Upper lobe of left lung (tissue), 4 donors: Measurements from ENCODE around the gene DLG3.

ENCODE experiments used
- EP300 ChIP-seq, 4 donors: sonication (generic); formaldehyde crosslinking; IDR thresholded peaks; one replicate each; pipeline ENCODE4 v1.5.1; 2017; ENCODE audit warnings: antibody characterized with exemption in 4 of 4, control low read depth in 2 of 4
- POLR2A ChIP-seq, 4 donors: fragments of 450-650 bp; IDR thresholded peaks; one replicate each; pipeline ENCODE4 v1.5.1; 2016 to 2017; ENCODE audit warnings: antibody characterized with exemption in 4 of 4, mild to moderate bottlenecking in 2 of 4
- POLR2AphosphoS5 ChIP-seq, 2 donors: sonication (generic); formaldehyde crosslinking; IDR thresholded peaks; one replicate each; pipeline ENCODE4 v1.5.1; 2017; ENCODE audit warnings: antibody characterized with exemption in 2 of 2
- TF ChIP-seq, protein P1 (sequence below), 6 experiments: fragments of 450-650 bp in 4 of 6; fragments of 200-600 bp in 2 of 6; sonication (generic) in 2 of 6; IDR thresholded peaks; one replicate each; pipeline ENCODE4 v1.5.1; 2016 to 2019; ENCODE audit warnings: antibody characterized with exemption in 6 of 6

DNA sequence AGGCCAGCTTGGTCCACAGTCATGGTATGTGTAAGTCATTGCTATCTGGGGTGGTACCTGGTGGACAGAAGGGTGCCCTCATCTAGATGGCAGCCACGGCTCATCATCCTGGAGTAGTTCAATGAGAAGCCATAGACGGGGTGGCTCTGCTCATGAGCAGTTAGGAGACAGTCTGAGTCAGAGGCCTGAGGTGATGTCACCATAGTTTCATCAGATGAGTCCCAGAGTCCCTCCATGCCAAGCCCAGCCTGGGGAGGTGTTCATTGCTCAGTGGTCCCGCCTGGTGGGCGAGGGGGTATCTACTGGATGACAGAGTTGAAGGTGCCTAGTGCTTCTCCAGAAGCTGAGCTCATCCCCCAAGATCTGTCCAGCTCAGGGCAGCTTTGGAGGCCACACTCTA lies 49.8 kb downstream of the DLG3 start:
- TF ChIP-seq POLR2A (IDR thresholded peaks at IDR 0.05): no peak
- TF ChIP-seq, protein P1, sequence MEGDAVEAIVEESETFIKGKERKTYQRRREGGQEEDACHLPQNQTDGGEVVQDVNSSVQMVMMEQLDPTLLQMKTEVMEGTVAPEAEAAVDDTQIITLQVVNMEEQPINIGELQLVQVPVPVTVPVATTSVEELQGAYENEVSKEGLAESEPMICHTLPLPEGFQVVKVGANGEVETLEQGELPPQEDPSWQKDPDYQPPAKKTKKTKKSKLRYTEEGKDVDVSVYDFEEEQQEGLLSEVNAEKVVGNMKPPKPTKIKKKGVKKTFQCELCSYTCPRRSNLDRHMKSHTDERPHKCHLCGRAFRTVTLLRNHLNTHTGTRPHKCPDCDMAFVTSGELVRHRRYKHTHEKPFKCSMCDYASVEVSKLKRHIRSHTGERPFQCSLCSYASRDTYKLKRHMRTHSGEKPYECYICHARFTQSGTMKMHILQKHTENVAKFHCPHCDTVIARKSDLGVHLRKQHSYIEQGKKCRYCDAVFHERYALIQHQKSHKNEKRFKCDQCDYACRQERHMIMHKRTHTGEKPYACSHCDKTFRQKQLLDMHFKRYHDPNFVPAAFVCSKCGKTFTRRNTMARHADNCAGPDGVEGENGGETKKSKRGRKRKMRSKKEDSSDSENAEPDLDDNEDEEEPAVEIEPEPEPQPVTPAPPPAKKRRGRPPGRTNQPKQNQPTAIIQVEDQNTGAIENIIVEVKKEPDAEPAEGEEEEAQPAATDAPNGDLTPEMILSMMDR (IDR thresholded peaks at IDR 0.05): no peak
- no peak for TF ChIP-seq POLR2AphosphoS5 (IDR thresholded peaks at IDR 0.05)
- no peak for TF ChIP-seq EP300 (IDR thresholded peaks at IDR 0.05)
